Right hindlimb (tissue), 1 donor: ENCODE results near the gene VILL.
A peak's percentile ranks its signal among the peaks of the same experiment; 100 is the strongest.
"Not testable (repeated sequence)": the region's sequence is repeated elsewhere in the genome, so short reads cannot be mapped to it uniquely, and the experiment has no call there.

Experiments used
- DNase-seq: peaks from one replicate; pipeline ENCODE4 v3.0.0-alpha.2; 2018

The VILL gene

GRCh38 chr3:38039899-38040261 lies 49.3 kb downstream of the VILL start:
- DNase-seq = peak; percentile 53

DNA sequence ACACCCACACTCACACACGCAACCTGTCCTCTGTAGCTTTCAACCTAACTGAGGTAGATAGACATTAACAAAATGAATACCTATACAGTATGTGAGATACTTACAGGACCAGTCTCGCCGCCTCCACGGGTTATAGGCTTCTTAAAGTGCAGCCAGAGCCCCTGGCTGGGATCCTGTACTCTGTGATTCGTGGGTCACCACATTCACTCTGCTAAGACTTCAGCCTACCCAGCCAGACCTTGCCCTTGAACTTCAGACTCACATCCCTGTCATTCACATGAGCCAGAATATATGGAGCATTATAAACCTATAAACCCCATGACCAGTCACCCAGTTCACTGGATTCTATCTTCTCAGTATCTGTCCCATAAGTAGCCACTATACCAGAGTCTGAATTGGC lies 49.8 kb downstream of the VILL start:
- DNase-seq = no peak

- DNase-seq = no peak
Measured at GRCh38 chr3:38043486-38043885, 52.9 kb downstream of the VILL start.

DNA sequence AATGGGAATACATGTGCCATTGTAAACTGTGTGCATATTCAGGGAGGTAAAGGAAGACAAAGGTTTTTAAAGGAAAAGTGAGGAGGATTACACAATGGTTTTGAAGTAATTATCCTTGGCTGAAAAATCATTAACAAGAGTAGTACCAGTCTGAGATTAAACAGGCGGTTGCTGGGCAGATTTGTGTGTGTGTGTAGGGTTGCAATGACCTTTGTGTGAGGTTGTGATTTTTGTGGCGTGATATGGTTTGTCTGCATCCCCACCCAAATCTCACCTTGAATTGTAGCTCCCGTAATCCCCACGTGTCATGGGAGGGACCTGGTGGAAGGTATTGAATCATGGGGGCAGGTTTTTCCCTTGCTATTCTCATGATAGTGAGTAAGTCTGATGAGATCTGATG lies 55.4 kb downstream of the VILL start:
- DNase-seq = no peak

DNA sequence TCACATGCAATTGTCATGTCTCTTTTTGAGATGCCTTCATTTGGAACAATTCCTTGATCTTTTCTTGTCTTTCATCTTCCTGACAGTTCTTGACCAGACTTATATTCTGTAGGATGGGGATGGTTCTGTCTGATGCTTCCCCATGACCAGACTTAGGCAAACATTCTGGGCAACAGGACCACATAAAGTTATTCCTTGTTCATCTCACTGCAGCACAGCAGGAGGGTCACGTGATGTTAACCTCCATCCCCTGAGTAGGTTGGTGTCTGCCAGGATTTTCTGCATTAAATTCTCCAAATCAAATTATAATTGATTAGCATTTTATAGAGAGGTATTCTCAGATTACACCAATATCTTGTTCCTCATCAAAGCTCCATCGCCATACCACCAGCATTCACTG lies 56.2 kb downstream of the VILL start:
- DNase-seq = no peak

GRCh38 chr3:38047896-38048295 lies 57.3 kb downstream of the VILL start:
- DNase-seq = no peak

GRCh38 chr3:38049358-38050126 lies 59.0 kb downstream of the VILL start:
- no peak for DNase-seq

- DNase-seq = no peak
Measured at GRCh38 chr3:38051131-38051530, 60.5 kb downstream of the VILL start.

GRCh38 chr3:38053286-38053685 lies 62.7 kb downstream of the VILL start:
- DNase-seq = not testable (repeated sequence)

DNA sequence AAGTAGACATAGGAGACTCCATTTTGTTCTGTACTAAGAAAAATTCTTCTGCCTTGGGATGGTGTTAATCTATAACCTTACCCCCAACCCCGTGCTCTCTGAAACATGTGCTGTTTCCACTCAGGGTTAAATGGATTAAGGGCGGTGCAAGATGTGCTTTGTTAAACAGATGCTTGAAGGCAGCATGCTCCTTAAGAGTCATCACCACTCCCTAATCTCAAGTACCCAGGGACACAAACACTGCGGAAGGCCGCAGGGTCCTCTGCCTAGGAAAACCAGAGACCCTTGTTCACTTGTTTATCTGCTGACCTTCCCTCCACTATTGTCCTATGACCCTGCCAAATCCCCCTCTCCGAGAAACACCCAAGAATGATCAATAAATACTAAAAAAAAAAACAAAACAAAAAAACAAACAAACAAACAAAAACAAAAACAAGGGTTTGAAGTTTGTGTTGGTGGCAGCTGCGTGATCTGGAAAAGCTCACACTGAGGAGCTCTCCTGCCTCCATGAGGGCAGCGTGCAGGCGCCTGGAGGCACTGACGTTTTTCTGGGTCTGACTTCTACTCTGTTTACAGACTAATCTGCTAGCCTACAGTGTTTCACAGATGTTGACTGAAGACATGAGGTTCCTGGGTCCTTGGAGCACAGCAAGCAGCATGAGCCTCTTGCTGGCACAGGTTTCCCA lies 63.4 kb downstream of the VILL start:
- DNase-seq = not testable (repeated sequence)

GRCh38 chr3:38054499-38055001 lies 64.0 kb downstream of the VILL start:
- no peak for DNase-seq
